Cardiac fibroblast (primary cell): Measurements from ENCODE around the gene PAM.
A peak's percentile ranks its signal among the peaks of the same experiment; 100 is the strongest.

ENCODE experiments used
- DNase-seq, 2 donors: peaks; one replicate each; pipeline versions ENCODE4 v3.0.0 to v3.0.0-alpha.2; 2010; ENCODE audit warnings: low read depth in 2 of 2
- H3K4me3 ChIP-seq, 2 donors: replicated peaks in 1 of 2; 1 replicate in 1 of 2; 2 replicates in 1 of 2; pipeline ENCODE4 v1.5.1; 2011; ENCODE audit warnings: low read depth in 2 of 2, low read length in 2 of 2, mild to moderate bottlenecking in 2 of 2, moderate library complexity in 1 of 2
- CTCF ChIP-seq: IDR thresholded peaks from one replicate; pipeline ENCODE4 v1.5.1; 2011; ENCODE audit warnings: low read depth, mild to moderate bottlenecking, low read length, inconsistent platforms

Gene PAM

DNA sequence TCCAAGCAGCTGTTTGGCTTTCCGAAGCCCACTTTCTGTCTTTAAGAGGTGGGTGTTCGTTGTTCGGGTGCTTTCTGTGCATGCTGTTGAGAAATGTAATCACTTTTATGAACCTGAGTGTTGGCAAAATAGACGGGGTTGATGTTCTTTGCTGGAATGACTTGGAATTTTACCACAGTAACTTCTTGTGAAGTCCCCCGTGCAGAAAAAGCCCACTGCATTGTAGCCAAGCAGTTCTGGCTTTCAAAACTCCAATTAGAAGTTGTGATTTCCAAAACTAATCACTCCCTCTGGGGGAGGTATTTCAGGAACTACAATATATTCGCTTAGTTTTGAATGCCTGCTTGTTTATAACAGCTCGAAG, 111.1 kb downstream of the PAM start:
- DNase-seq, result peak in 1 of 2 donors; percentile 33
- peak overlapping the region; percentile 62 to 65 for H3K4me3 ChIP-seq
- TF ChIP-seq CTCF, result no peak

GRCh38 chr5:102867992-102868662, 113.0 kb downstream of the PAM start:
- DNase-seq, result peak; percentile 25 to 40
- TF ChIP-seq CTCF, result no peak
- H3K4me3 ChIP-seq, result no peak overlapping the region

GRCh38 chr5:102869230-102869629, 114.1 kb downstream of the PAM start:
- H3K4me3 ChIP-seq, result no peak overlapping the region
- TF ChIP-seq CTCF, result no peak
- no peak for DNase-seq

DNA sequence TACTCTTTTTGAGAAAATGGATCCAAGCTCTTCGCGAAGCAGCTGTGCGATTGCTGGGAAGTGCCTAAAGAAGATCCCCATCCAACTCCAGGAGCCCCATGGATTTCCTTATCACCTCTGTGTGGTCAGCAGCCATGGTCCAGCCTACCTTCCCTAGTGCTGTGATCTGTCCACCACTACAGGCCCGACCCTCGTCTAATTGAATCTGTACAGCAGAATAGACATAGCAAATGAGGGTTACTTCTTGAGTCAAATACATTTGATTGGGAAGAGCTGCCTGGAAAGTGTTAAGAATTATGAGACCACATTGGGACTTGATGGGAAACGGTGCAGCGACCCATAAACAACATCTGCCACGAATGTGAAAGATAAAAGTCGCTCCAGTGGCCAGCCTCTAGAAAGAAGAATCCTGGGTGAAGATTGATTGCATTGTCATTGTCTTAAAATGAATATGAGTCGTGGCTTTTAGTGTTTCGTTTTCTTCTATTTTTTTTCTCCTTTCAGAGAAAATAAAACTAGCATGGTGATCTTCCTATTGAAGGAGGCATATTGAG, 118.4 kb downstream of the PAM start:
- DNase-seq, result no peak
- H3K4me3 ChIP-seq, result no peak overlapping the region
- no peak for TF ChIP-seq CTCF

DNA sequence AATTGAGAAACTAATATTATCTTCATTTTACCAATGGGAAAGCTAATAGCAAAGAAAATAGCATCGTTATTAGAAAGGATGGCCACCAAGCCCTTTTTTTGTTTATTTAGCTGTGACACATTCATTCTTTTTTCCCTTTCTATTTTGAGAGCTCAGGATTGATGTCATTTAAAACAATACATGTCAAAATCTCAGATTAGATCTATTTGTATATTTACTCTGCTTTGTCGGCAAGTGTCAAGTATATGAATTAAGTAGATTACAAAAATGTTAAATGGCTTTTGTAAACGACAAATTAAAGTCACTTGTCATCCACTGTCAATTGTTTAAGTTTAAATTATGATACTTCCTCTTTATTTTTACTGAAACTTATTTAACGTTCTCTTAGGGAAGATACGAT, 118.9 kb downstream of the PAM start:
- TF ChIP-seq CTCF, result no peak
- no peak overlapping the region for H3K4me3 ChIP-seq
- no peak for DNase-seq

- no peak overlapping the region for H3K4me3 ChIP-seq
- TF ChIP-seq CTCF, result no peak
- no peak for DNase-seq
Measured at GRCh38 chr5:102875721-102876123, 120.6 kb downstream of the PAM start.

- no peak for DNase-seq
- H3K4me3 ChIP-seq, result no peak overlapping the region
- no peak for TF ChIP-seq CTCF
Measured at GRCh38 chr5:102876610-102877009, 121.5 kb downstream of the PAM start.
